NCI-H2081 (cell line): Measurements from ENCODE around the gene DDX10.

Experiments
- DNase-seq, 2 experiments: peaks; one replicate each; lab custom pipeline; 2025; lab: John Stamatoyannopoulos, UW

Gene DDX10

DNA sequence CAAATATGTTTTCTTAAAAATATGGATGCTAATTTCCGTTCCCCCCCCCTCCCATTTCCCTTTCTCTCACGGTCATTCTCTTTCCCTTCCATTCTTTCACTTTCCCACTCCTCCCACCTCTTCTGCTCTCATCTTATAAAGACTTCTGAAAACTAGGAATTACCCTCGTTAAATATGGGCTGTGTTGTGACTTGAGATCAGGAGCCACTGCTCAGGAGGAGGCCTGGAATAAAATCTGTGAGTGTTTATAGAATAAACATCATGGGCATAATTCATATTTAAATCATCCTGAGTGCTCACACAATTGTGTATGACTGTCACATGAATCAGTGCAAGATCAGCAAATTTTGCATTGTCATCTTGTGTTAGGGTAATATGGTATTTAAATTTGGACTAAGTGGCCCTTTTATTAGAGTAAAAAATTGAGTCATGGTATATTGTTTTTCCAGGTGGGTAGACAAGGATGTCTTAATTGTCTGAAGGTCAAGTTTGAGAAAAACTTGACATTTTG, 208.0 kb downstream of the DDX10 start:
- no peak for DNase-seq

DNA sequence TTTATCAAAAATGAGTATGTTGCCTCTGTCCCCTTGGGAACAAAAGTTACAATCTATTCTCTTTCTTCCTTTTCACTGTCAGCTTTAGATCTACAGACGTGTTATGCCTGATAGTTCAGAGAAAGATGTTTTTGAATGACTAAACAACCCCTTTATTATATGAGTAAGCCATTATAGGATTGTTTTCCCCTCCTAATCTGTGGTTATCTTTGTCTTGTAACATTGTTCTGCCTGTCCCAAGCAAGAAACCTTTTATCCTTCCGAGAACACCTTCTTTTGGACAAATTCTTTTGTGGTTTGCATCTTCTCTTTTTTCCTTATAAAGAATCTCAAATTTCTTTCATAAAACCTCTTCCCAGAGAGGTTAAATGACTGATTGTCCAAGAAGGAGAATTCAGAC, 208.4 kb downstream of the DDX10 start:
- DNase-seq, result no peak

GRCh38 chr11:108873941-108874340, 209.1 kb downstream of the DDX10 start:
- DNase-seq, result no peak

- no peak for DNase-seq
These were observed 210.3 kb downstream of the DDX10 start for GRCh38 chr11:108875134-108875533.

DNA sequence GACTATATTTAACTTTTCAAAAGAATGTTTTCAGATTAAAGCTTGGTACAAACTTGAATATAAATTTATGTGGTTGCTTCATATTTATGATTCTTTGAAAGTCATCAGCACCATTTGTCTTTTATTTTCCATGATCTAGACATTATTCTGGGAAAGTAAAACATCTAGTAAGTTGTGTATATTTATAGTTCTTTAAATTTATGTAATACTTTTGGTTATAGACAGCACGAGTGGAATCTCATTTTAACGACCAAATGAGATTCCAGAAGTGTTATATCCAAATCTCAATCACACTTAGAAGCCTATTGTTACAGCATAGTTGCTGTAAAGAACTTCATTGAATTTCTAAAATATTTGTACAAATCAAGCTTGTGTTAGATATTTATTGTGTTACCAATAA, 212.3 kb downstream of the DDX10 start:
- no peak for DNase-seq

- DNase-seq, result no peak
These were observed 215.6 kb downstream of the DDX10 start for GRCh38 chr11:108880510-108880909.

- DNase-seq, result no peak
These were observed 216.3 kb downstream of the DDX10 start for GRCh38 chr11:108881131-108881530.

DNA sequence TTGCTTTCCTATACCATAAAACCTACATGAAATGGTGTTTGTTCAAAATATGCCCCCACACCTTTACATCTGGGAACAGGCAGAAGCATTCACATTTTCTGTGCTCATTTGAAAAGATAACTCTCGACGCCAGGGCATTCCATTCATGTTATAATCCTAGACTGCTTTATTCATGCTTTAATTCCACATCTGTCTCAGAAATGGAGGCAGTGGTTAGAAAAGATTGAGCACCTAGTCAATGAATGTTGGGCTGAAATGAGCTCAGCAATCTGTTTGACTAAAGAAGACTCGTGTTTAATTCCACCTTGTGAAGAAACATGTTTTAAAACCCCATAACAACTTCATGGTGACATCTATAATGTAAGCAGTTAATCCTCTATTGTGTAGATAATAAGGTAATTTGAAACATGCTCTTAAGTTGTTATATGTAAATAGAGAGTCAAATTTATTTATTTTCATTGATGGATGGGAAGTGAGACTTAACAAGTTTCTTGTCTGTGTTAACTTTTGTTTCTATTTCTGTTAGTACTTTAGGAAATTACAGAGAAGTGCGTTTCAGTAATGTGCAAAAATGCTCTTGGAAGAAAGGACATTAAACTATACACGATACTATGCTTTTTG, 217.5 kb downstream of the DDX10 start:
- DNase-seq, result no peak

- no peak for DNase-seq
These were observed 221.3 kb downstream of the DDX10 start for GRCh38 chr11:108886005-108886659.

GRCh38 chr11:108886660-108887009, 221.8 kb downstream of the DDX10 start:
- DNase-seq, result no peak

GRCh38 chr11:108887436-108888238, 222.8 kb downstream of the DDX10 start:
- no peak for DNase-seq

GRCh38 chr11:108890482-108891105, 225.7 kb downstream of the DDX10 start:
- DNase-seq, result no peak

GRCh38 chr11:108891143-108891542, 226.3 kb downstream of the DDX10 start:
- no peak for DNase-seq

GRCh38 chr11:108891909-108892511, 227.1 kb downstream of the DDX10 start:
- DNase-seq, result no peak

GRCh38 chr11:108895579-108896480, 231.0 kb downstream of the DDX10 start:
- no peak for DNase-seq

- DNase-seq, result no peak
These were observed 232.2 kb downstream of the DDX10 start for GRCh38 chr11:108897071-108897481.

DNA sequence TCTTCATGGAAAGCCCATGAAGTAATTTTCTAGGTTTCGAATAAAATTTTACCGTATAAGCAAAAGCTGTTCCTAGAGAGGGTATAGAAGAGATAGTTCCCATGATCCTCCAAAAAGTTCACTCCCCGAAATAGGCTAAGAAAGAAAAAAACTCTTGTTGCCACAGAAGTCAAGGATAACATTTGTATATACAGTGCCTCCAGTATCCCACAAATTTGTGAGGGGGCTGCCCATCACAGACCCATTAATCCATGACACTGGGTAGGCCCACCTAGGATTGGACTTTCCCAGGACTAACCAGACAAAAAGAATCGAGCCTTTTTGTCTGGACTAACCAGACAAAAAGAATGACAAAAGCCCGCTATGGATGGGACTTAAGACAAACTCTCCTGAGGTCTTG, 233.0 kb downstream of the DDX10 start:
- no peak for DNase-seq

DNA sequence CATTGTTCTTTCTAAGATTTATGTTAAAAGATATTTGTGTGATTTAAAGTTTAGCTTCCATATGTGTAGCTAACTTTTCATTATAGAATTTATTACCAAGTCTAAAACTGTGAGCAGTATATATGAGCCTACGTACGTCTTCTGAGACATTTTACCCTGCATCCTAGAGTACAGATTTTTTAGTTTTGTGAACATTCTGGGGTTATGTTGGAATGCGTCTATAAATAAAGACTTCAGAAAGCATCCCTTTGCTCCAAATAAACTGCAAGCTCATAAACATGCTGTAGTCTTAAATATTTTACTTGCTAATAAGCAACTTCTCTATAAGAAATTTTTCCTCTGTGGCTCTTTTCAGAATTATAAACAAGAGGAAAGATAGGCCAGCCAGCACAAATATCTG, 236.5 kb downstream of the DDX10 start:
- DNase-seq, result no peak

DNA sequence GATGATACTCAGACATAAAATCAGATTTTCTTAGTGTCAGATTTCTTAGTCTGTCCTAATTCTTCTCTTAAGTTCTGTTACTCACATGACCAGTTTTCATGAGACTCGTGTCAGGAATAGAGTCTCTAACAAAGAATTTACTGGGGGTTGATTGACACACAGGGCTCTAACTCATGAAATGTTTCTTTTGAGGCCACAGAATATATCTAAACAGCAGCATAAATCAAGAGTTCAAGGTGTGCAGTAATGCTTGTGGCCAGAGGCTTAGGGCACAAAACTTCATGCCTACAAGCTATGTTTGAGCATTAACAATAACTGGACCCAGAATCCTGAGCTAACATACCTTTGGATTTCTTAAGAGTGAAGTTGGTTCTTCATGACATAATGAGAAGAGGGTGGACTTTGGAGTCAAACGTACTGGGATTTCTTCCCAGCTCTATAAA, 237.2 kb downstream of the DDX10 start:
- DNase-seq, result no peak

GRCh38 chr11:108904480-108904879, 239.6 kb downstream of the DDX10 start:
- no peak for DNase-seq

GRCh38 chr11:108906329-108906728, 241.5 kb downstream of the DDX10 start:
- no peak for DNase-seq
